D721Med (cell line): Measurements from ENCODE around the gene LDLR.
A peak's percentile ranks its signal among the peaks of the same experiment; 100 is the strongest.
"Not testable (repeated sequence)": the region's sequence is repeated elsewhere in the genome, so short reads cannot be mapped to it uniquely, and the experiment has no call there.

Source experiments
- DNase-seq: peaks from one replicate; pipeline ENCODE4 v3.0.0; 2011; ENCODE audit warnings: low spot score; ENCODE audit not compliant: insufficient read length
- FAIRE-seq: peaks from 2 replicates; lab custom pipeline; 2011; peaks lifted over from hg19 to GRCh38; lab: Jason Lieb, UNC
- TF ChIP-seq, protein P1 (sequence below): IDR thresholded peaks from 2 replicates; pipeline ENCODE4 v1.5.1; 2012; ENCODE audit warnings: mild to moderate bottlenecking, control low read depth; ENCODE audit not compliant: insufficient read depth; ENCODE audit errors: missing control alignments

The LDLR gene

DNA sequence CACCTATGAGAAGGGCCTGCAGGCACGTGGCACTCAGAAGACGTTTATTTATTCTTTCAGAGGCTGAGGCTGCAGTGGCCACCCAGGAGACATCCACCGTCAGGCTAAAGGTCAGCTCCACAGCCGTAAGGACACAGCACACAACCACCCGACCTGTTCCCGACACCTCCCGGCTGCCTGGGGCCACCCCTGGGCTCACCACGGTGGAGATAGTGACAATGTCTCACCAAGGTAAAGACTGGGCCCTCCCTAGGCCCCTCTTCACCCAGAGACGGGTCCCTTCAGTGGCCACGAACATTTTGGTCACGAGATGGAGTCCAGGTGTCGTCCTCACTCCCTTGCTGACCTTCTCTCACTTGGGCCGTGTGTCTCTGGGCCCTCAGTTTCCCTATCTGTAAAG lies 33.9 kb downstream of the LDLR start:
- FAIRE-seq (no peak), DNase-seq (no peak)
- TF ChIP-seq, protein P1, sequence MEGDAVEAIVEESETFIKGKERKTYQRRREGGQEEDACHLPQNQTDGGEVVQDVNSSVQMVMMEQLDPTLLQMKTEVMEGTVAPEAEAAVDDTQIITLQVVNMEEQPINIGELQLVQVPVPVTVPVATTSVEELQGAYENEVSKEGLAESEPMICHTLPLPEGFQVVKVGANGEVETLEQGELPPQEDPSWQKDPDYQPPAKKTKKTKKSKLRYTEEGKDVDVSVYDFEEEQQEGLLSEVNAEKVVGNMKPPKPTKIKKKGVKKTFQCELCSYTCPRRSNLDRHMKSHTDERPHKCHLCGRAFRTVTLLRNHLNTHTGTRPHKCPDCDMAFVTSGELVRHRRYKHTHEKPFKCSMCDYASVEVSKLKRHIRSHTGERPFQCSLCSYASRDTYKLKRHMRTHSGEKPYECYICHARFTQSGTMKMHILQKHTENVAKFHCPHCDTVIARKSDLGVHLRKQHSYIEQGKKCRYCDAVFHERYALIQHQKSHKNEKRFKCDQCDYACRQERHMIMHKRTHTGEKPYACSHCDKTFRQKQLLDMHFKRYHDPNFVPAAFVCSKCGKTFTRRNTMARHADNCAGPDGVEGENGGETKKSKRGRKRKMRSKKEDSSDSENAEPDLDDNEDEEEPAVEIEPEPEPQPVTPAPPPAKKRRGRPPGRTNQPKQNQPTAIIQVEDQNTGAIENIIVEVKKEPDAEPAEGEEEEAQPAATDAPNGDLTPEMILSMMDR: no peak

DNA sequence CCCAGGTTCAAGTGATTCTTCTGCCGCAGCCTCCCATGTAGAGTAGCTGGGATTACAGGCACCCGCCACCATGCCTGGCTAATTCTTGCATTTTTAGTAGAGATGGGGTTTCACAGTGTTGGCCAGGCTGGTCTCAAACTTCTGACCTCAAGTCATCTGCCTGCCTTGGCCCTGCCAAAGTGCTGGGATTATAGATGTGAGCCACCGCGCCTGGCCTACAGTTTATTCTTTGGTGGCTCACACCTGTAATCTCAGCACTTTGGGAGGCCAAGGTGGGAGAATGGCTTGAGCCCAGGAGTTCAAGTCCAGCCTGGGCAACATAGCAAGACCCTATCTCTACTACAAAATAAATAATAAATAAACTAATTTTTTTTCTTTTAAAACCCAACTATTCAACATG lies 34.9 kb downstream of the LDLR start:
- DNase-seq, FAIRE-seq: not testable (repeated sequence)

DNA sequence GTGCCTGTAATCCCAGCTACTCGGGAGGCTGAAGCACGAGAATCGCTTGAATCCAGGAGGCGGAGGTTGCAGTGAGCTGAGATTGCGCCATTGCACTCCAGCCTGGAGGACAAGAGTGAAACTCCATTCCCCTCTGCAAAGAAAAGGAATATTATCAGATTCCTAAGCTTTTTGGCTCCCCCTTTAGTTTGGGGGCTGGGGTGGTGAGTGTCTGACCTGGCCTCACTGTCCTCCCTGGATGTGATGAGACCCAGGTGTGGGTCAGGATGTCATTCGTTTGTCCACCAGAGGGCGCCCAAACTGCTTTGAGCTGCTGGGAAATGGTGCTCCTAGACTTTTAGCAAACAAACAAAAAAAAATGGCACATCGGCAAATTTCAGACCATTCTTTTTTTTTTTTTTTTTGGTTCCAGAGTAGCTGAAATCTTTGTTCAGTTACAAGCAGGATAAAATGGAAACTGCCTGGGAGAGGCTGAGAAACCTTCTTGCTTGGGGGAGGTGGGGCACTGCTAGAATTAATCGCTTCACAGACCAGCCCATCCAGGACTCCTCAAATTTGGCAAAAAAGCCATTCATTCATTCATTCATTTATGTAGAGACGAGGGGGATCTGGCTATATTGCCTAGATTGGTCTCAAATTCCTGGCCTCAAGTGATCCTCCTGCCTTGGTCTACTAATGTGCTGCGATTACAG lies 36.9 kb downstream of the LDLR start:
- TF ChIP-seq, protein P1: peak; percentile 69
- no peak for FAIRE-seq
- DNase-seq: no peak

DNA sequence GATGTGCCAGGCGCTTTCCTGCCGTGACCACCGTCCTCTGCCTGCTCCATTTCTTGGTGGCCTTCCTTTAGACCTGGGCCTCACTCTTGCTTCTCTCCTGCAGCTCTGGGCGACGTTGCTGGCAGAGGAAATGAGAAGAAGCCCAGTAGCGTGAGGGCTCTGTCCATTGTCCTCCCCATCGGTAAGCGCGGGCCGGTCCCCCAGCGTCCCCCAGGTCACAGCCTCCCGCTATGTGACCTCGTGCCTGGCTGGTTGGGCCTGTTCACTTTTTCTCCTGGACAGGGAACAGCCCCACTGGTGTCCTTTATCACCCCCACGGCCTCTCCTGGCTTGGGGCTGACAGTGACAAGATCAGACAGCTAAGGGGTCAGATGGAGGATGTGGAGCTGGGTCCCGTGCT lies 38.6 kb downstream of the LDLR start:
- FAIRE-seq (no peak), DNase-seq (no peak)
- TF ChIP-seq, protein P1: no peak

DNA sequence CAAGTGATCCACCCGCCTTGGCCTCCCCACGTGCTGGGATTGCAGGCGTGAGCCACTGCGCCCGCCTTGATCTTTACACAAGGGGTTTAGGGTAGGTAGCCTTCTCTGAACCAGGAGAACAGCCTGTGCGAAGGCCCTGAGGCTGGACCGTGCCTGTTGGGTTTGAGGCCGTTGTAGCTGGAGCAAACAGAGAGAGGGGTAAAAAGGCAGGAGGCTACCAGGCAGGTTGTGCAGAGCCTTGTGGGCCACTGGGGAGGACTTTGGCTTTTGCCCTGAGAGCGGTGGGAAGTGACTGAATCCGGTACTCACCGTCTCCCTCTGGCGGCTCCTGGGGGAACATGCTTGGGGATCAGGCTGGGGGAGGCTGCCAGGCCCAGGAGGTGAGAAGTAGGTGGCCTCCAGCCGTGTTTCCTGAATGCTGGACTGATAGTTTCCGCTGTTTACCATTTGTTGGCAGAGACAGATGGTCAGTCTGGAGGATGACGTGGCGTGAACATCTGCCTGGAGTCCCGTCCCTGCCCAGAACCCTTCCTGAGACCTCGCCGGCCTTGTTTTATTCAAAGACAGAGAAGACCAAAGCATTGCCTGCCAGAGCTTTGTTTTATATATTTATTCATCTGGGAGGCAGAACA lies 41.7 kb downstream of the LDLR start:
- TF ChIP-seq, protein P1: peak; percentile 73
- FAIRE-seq: no peak

DNA sequence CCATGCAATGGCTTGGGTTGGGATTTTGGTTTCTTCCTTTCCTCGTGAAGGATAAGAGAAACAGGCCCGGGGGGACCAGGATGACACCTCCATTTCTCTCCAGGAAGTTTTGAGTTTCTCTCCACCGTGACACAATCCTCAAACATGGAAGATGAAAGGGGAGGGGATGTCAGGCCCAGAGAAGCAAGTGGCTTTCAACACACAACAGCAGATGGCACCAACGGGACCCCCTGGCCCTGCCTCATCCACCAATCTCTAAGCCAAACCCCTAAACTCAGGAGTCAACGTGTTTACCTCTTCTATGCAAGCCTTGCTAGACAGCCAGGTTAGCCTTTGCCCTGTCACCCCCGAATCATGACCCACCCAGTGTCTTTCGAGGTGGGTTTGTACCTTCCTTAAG lies 42.2 kb downstream of the LDLR start:
- FAIRE-seq (no peak), DNase-seq (no peak)
- TF ChIP-seq, protein P1: no peak

More for the DNA sequence above, 41.7 kb downstream of the LDLR start:
- peak; percentile 83 for DNase-seq

DNA sequence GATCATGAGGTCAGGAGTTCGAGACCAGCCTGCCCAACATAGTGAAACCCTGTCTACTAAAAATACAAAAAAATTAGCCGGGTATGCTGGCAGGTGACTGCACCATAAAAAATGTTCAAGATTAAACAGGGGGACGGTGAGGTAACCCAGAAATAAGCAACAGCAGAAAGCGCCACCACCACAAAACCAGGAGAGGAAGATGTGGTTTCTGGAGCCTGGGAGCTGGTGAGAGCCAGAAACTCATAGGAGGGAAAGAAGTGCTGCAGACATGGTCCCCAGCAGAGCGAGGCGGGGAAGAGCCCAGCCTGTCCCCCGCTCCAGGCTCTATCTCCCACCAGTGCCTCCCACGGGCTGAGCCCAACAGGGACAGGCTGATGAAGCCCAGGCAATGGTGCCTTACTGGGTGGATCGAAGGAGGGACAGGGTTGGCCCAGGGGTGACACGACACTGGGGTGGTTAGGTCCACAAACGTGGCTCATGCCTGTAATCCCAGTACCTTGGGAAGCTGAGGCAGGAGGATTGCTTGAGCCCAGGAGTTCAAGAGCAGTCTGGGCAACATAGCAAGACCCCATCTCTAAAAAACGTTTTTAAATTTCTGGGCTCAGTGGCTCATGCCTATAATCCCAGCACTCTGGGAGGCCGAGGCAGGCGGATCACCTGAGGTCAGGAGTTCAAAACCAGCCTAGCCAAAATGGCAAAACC lies 47.3 kb downstream of the LDLR start:
- no peak for DNase-seq
- FAIRE-seq: no peak
- TF ChIP-seq, protein P1: no peak
